GM15510 (cell line): ENCODE results near the gene ST3GAL3.

ENCODE experiments used
- POLR2A ChIP-seq: IDR thresholded peaks from 3 replicates; pipeline ENCODE4 v1.6.1; 2011; ENCODE audit warnings: borderline replicate concordance; ENCODE audit not compliant: insufficient read length; ENCODE audit errors: extremely low read depth

ST3GAL3 gene

DNA sequence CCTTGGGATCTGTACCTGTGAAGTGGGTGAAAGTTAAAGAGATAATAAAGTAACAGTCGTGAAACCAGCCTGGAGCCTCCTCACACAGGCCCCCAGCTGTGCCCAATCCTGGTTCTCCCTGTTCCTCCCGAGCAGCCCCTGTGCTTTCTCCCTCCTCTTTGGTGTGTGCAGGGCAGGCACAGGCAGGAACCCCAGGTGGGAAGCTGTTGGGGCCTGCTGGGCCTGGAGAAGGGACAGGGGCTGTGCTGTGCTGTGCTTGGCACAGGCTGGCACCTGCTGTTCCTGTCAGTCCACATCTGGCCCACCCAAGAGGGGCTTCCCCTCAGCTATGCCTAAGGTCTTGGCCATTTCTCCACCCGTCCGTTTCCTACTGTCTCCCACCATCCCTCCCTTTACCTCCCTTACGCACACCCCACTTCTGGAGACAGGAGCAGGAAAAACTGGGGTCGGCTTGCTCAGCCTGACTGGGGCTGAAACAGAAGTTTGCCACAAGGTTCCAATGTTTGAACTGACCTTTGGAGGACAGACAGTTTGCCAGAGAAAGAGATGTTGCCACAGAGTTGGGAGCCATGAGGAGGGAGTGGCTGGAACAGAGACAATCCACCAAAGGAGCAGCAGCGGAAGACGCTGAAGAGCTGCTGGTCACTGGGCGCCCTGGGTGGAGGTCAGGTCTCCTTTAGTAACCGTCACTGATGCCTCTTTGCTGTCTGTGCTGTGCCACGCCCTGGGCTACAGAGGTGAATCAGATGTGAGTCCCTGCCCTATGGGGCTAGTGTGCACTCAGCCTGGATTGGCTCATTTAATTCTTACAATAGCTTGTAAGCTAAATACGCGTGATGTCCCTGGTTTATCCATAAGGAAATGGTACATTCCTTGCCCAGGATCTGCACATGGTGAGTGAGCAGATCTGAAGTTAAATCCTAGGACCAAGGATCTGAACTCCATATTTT lies 207.5 kb downstream of the ST3GAL3 start:
- no peak for TF ChIP-seq POLR2A

DNA sequence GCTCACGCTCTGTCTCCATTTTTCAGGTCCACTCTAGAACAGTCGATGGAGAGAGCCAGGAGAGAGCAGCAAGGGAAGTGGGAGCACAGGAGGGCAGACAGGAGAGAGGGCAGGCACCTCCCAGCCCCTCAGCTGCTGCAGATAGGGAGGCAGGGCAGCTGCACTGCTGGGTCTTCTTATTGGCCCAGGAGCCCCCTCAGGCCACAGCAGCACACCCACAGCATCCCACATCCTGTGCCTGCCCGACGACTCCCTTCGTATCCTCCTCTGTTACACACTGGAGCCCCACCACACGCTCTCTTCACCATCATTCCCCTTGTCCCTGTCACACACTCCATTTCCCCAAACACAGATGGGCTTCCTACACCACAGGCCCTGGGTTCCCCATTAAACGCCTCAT lies 212.6 kb downstream of the ST3GAL3 start:
- TF ChIP-seq POLR2A = no peak

DNA sequence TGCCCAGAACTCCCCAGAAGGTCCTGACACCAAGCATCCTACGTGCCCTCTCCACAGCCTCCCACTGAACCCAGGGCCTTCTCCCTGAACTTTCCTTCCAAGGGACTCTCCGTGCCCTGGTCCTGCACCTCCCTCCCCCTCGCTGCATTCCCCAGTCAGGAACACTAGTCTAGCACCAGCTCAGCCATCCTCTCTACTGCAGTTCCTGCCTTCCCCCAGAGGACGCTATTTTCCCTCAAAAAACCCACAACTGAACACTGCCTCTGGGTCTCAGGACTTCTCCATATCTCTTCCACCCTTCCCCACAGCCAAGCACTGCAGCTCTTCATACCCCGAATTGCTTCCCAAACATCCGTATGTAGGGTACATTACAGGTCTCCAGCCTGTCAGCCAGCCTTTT lies 213.7 kb downstream of the ST3GAL3 start:
- no peak for TF ChIP-seq POLR2A

DNA sequence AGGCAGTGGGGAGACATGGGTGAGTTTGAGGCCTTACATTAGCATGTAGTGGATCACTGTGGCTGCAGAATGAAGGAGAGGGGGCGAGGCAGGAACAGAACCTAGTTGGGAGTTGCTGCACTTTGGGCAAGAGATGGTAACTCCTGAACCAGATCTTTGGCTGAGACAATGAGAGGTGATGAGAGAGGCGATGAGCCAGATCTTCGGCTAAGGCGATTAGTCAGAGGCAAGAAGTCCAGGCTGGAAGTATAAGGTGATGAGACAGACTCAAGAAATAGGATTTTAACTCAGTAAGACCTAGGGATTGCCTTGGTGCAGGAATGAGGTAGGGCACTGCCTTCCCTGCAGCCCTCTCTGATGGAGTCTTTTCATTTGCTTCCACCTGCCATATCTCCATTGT lies 217.2 kb downstream of the ST3GAL3 start:
- no peak for TF ChIP-seq POLR2A

- no peak for TF ChIP-seq POLR2A
Observed at GRCh38 chr1:43925846-43926245, 218.5 kb downstream of the ST3GAL3 start.

DNA sequence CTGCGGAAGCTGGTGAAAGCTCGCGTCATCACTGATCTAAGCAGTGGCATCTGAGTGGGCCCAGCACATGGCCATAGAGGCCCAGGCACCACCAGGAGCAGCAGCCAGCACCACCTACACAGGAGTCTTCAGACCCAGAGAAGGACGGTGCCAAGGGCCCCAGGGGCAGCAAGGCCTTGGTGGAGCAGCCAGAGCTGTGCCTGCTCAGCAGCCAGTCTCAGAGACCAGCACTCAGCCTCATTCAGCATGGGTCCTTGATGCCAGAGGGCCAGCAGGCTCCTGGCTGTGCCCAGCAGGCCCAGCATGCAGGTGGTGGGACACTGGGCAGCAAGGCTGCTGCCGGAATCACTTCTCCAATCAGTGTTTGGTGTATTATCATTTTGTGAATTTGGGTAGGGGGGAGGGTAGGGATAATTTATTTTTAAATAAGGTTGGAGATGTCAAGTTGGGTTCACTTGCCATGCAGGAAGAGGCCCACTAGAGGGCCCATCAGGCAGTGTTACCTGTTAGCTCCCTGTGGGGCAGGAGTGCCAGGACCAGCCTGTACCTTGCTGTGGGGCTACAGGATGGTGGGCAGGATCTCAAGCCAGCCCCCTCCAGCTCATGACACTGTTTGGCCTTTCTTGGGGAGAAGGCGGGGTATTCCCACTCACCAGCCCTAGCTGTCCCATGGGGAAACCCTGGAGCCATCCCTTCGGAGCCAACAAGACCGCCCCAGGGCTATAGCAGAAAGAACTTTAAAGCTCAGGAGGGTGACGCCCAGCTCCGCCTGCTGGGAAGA lies 223.0 kb downstream of the ST3GAL3 start:
- TF ChIP-seq POLR2A = no peak

- TF ChIP-seq POLR2A = no peak
Observed at GRCh38 chr1:43930949-43931275, 223.6 kb downstream of the ST3GAL3 start.

DNA sequence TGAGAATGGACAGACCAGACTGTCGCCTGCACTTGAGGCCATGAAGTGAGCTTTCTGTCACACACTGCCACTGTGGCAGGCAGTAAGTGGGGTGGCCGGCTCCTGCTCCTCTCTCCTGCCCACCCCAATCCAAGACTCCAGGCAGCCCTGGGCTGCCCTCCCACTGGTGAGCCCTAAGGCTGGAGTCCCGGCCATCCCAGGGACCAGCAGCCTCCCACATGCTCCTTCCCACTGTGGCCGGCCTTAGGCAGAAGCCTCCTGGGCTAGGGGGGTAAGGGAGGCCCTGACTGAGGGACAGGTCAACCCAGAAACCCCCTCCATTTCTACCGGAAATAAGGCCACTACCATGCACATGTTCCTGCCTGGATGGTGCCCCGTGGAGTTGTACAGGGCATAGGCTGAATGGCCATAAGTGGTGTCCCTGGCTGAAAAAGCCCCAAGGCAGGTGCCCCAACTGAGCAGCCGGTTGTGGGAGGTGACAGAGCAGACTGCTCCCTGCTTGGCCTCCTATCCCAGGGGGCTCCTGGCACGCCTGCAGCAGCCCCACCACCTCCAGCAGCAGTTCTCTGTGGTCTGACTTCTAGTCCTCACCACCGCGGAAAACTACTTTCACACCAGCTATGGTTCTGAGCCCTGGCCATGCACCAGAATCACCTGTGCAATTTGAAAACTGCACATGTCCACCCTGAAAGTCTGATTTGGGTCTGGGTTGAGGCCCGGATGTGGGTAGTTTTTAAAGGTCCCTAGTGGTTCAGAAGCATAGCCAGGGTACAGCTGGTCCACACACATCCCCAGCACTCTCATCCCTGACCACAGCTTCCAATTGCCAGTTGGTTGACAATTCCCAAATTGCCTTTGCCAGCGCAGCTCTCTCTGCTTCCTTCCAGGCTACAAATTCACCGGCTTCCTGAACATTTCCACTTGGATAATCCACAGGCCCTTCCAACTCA lies 224.7 kb downstream of the ST3GAL3 start:
- TF ChIP-seq POLR2A = no peak

GRCh38 chr1:43932786-43933385 lies 225.6 kb downstream of the ST3GAL3 start:
- no peak for TF ChIP-seq POLR2A

GRCh38 chr1:43933386-43934100 lies 226.2 kb downstream of the ST3GAL3 start, which contains the start of gene ARTN:
Gene ARTN (plus strand): TSS chr1:43933801. CDS start chr1:43935657, 1,856 bp downstream.
- TF ChIP-seq POLR2A = no peak

DNA sequence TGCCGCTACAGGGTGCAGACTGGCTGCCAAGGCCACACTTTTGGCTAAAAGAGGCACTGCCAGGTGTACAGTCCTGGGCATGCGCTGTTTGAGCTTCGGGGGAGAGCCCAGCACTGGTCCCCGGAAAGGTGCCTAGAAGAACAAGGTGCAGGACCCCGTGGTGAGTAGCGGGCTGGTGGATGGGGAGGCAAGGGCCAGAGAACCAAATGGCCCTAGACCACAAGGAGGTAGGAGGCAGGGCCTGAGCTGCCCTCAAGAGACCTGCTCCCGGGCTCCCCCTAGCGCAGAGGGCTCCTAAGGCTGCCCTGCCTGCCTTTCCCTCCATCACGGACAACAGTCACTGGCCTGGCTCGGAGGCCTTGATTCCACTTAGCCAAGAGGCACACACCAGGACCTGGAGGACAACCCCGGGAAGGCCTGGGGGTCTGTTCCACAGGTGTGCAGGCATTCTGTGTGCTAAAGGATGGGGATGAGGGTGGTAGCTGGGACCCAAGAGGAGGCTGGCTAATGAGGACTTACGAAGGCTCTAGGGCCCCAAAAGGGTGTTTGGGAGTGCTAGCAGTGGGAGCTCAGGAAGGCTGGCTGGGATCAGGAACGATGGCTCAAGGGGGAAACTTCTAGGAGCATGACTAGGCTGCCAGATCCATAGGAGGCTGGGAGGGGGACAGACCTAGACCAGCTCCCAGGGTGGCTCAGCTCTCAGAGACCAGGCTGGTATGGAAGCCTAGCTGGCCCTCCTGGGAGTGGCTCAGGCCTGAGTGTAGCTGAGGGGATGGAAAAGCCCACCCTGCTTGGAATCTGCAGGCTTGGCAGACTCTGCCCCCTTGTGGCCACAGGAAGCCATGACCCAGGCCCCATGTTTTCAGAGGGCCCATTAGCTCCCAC lies 227.0 kb downstream of the ST3GAL3 start:
- no peak for TF ChIP-seq POLR2A

DNA sequence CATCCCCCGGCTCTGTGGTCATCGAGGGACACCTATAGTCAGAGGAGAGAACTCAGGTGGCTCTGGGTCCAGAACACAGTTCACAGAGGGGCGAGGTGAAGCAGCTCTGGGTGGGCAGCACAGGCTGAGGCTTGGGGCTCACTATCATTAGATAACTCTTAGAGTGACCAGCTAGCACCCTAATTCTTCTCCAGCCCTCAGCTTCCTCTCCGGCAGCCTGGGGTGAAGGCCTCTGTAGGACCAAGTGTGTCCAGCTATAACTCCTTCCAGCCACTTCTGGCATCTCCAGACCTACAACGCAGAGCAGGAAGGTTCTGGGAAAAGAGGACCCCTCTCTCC lies 227.6 kb downstream of the ST3GAL3 start:
- no peak for TF ChIP-seq POLR2A

DNA sequence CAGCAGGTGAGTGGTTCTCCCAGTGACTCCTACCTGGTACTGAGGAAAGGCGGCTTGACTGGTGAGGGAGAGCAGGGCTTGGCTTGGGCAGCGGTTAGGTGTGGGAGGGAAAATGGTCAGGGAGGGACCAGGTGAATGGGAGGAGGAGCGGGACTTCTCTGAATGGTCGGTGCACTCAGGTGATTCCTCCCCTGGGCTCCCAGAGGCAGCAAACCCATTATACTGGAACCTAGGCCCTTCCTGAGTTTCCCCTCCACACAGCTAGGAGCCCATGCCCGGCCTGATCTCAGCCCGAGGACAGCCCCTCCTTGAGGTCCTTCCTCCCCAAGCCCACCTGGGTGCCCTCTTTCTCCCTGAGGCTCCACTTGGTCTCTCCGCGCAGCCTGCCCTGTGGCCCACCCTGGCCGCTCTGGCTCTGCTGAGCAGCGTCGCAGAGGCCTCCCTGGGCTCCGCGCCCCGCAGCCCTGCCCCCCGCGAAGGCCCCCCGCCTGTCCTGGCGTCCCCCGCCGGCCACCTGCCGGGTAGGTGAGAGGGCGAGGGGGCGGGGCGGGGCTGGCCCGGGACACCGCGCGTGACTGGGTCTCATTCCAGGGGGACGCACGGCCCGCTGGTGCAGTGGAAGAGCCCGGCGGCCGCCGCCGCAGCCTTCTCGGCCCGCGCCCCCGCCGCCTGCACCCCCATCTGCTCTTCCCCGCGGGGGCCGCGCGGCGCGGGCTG lies 228.5 kb downstream of the ST3GAL3 start:
- no peak for TF ChIP-seq POLR2A
